Tibial artery (tissue), 4 donors: ENCODE results near the gene CRHR1.

Source experiments
- DNase-seq, 2 donors: peaks; one replicate each; pipeline ENCODE4 v3.0.0-alpha.2; 2019
- H3K27ac ChIP-seq, 2 donors: fragments of 200-600 bp; sonication (generic) in 1 of 2; 1 replicate in 1 of 2; 2 replicates in 1 of 2; pipeline ENCODE4 v1.5.1; 2018 to 2019; ENCODE audit warnings: mild to moderate bottlenecking in 1 of 2
- H3K27me3 ChIP-seq, 2 donors: fragments of 200-600 bp; sonication (generic) in 1 of 2; one replicate each; pipeline versions ENCODE4 v1.5.1 to v1.6.0; 2016 to 2019
- H3K36me3 ChIP-seq, 3 donors: fragments of 200-600 bp; sonication (generic) in 2 of 3; one replicate each; pipeline ENCODE4 v1.5.1; 2016 to 2019; ENCODE audit warnings: mild to moderate bottlenecking in 2 of 3
- H3K4me1 ChIP-seq, 4 donors: fragments of 200-600 bp; sonication (generic) in 2 of 4; 1 replicate in 3 of 4; 2 replicates in 1 of 4; pipeline ENCODE4 v1.5.1; 2016 to 2019
- H3K4me3 ChIP-seq, 2 donors: fragments of 200-600 bp; sonication (generic) in 1 of 2; 1 replicate in 1 of 2; 2 replicates in 1 of 2; pipeline ENCODE4 v1.5.1; 2018 to 2019; ENCODE audit warnings: mild to moderate bottlenecking in 2 of 2
- H3K9me3 ChIP-seq, 3 donors: fragments of 200-600 bp; sonication (generic) in 1 of 3; one replicate each; pipeline ENCODE4 v1.5.1; 2016 to 2019
- intact Hi-C: fragments of 100-400 bp; cut with DNase I; formaldehyde crosslinking; loops from one replicate; pipeline ENCODE4 v1.15.0; 2023; ENCODE audit warnings: low total_unique reads
- TF ChIP-seq, protein P1 (sequence below), 2 experiments: fragments of 200-600 bp in 1 of 2; fragments of 450-650 bp in 1 of 2; IDR thresholded peaks; one replicate each; pipeline ENCODE4 v1.5.1; 2017 to 2019; ENCODE audit warnings: antibody characterized with exemption in 2 of 2, mild to moderate bottlenecking in 1 of 2, moderate library complexity in 1 of 2

Gene CRHR1

DNA sequence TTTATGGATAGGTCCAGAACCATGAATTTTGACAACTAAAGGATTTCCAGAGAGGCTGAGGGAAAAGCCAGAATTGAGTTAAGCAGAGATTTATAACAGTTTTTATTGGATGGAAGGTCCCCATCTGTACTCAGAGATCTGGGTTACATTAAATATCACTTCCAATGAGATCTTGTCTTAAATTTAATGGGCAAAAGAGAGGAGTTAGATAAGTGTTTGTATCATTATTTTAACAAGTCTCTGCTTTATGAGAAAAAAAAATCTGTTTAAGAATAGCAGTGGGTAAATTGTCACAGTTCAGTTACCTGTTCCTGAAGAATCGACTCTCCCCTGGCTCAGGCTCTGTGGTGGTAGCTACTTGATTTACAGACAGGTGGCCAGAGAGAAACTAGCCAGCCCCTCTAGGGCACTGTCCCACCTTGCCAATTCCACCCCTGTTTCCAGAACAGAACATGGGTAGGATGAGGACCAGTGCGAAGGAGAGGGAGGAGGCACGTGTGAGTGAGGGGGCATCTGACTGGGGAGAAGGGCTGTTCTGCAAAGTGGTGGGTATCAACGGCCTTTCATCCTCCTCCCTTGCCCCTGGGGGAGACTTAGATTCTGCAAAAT, 22.1 kb upstream of the CRHR1 start:
- Histone ChIP-seq H3K27ac (no peak overlapping the region), H3K36me3 (no peaks in the 10 kb centered on the region), H3K27me3 (peaks cover 0 to 60% of the 10 kb centered on the region in 2 donors), H3K4me3 (no peak overlapping the region), H3K9me3 (no peaks in the 10 kb centered on the region), H3K4me1 (no peaks in the 10 kb centered on the region)
- intact Hi-C loops: no loop called here
- TF ChIP-seq, protein P1, sequence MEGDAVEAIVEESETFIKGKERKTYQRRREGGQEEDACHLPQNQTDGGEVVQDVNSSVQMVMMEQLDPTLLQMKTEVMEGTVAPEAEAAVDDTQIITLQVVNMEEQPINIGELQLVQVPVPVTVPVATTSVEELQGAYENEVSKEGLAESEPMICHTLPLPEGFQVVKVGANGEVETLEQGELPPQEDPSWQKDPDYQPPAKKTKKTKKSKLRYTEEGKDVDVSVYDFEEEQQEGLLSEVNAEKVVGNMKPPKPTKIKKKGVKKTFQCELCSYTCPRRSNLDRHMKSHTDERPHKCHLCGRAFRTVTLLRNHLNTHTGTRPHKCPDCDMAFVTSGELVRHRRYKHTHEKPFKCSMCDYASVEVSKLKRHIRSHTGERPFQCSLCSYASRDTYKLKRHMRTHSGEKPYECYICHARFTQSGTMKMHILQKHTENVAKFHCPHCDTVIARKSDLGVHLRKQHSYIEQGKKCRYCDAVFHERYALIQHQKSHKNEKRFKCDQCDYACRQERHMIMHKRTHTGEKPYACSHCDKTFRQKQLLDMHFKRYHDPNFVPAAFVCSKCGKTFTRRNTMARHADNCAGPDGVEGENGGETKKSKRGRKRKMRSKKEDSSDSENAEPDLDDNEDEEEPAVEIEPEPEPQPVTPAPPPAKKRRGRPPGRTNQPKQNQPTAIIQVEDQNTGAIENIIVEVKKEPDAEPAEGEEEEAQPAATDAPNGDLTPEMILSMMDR (IDR thresholded peaks at IDR 0.05): no peak
- no peak for DNase-seq

GRCh38 chr17:45763182-45763581, 20.9 kb upstream of the CRHR1 start:
- Histone ChIP-seq H3K36me3 (no peaks in the 10 kb centered on the region), H3K27me3 (peaks cover 0 to 63% of the 10 kb centered on the region in 2 donors), H3K27ac (no peak overlapping the region), H3K4me1 (no peaks in the 10 kb centered on the region), H3K9me3 (no peaks in the 10 kb centered on the region), H3K4me3 (no peak overlapping the region)
- no peak for DNase-seq
- intact Hi-C loops: no loop called here
- TF ChIP-seq, protein P1 (IDR thresholded peaks at IDR 0.05): no peak

DNA sequence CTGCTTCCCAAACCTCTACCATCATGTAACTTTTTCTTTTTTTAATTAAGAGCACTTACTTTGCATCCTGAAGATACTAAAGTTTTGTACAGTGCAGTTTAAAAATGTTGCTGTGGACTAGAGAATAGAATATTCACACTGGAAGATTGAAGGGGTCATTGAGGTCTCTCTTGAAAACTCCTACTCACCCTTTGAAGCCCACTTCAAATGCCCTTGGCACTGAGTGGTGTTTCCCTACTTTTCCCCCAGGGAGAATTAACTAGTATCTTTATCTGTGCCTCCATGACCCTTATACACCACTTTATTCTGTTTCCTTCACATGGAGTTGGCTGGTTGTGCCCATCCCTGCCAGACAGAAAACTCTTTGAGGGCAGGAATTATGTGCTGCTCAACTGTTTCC, 19.6 kb upstream of the CRHR1 start:
- Histone ChIP-seq H3K27ac (no peak overlapping the region), H3K27me3 (peaks cover 0 to 73% of the 10 kb centered on the region in 2 donors), H3K4me3 (no peak overlapping the region), H3K9me3 (no peaks in the 10 kb centered on the region), H3K36me3 (no peaks in the 10 kb centered on the region), H3K4me1 (no peaks in the 10 kb centered on the region)
- intact Hi-C loops: no loop called here
- TF ChIP-seq, protein P1 (IDR thresholded peaks at IDR 0.05): no peak
- no peak for DNase-seq

- no peak for DNase-seq
- H3K4me1 ChIP-seq: no peaks in the 10 kb centered on the region
- intact Hi-C loops: no loop called here
- no peaks in the 10 kb centered on the region for H3K9me3 ChIP-seq
- peaks cover 0 to 80% of the 10 kb centered on the region in 2 donors for H3K27me3 ChIP-seq
- no peaks in the 10 kb centered on the region for H3K36me3 ChIP-seq
- H3K27ac ChIP-seq: no peak overlapping the region
- TF ChIP-seq, protein P1 (IDR thresholded peaks at IDR 0.05): no peak
- no peak overlapping the region for H3K4me3 ChIP-seq
These were observed 16.1 kb upstream of the CRHR1 start for GRCh38 chr17:45768000-45768399.

GRCh38 chr17:45770632-45771270, 13.4 kb upstream of the CRHR1 start:
- Histone ChIP-seq H3K4me3 (no peak overlapping the region), H3K27ac (no peak overlapping the region), H3K4me1 (peaks cover 0 to 8% (median 5%) of the 10 kb centered on the region in 4 donors), H3K27me3 (peaks cover 0 to 86% of the 10 kb centered on the region in 2 donors), H3K9me3 (no peaks in the 10 kb centered on the region), H3K36me3 (no peaks in the 10 kb centered on the region)
- TF ChIP-seq, protein P1 (IDR thresholded peaks at IDR 0.05): no peak
- DNase-seq: no peak
- intact Hi-C loops: no loop called here
